Stimulated activated CD8-positive, alpha-beta memory T cell treated with anti-CD3 and anti-CD28 coated beads, Interleukin-15, amount 100 ng/mL, for 48 hours (primary cell): ENCODE measurements around the gene ATP5ME.
"Not testable (repeated sequence)": the region's sequence is repeated elsewhere in the genome, so short reads cannot be mapped to it uniquely, and the experiment has no call there.

Experiments
- DNase-seq, 2 donors: peaks; one replicate each; pipeline ENCODE4 v3.0.0-alpha.2; 2020; ENCODE audit warnings: low read depth in 2 of 2

ATP5ME gene

DNA sequence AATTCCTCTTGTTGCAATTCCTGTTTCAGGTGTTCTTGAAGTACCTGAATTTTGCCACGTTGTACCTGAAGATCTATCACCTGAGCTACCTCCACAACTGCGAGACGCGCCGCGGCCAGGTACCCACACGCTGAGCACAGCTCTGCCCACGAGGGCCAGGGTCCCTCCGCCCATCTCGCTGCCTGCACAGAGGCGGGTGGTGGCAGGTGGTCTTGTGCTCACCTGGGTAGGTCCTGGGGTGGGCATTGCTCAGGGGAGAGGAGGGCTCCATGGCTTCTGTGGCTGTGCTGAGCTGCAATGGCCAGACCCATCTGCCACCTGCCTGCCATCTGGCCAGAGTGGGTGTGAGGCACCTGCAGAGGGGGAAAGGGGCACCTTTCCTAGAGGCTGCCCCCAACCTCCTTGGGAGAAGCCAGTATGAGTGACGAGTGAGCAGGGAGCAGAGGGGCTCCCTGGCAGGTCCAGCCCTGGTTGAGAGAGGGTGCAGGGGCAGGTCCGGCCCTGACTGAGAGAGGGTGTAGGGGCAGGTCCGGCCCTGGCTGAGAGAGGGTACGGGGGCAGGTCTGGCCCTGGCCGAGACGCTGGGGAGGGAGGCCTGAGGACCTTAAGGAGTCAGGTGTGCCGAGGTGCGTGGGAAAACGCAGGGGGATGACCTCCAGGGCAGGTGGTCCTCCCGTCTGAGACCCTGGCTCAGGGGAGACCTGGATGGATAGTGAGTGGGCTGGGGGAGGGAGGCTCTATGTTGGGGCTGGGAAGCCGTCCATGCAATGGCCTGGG is 38.0 kb downstream of the ATP5ME start:
- no peak for DNase-seq

DNA sequence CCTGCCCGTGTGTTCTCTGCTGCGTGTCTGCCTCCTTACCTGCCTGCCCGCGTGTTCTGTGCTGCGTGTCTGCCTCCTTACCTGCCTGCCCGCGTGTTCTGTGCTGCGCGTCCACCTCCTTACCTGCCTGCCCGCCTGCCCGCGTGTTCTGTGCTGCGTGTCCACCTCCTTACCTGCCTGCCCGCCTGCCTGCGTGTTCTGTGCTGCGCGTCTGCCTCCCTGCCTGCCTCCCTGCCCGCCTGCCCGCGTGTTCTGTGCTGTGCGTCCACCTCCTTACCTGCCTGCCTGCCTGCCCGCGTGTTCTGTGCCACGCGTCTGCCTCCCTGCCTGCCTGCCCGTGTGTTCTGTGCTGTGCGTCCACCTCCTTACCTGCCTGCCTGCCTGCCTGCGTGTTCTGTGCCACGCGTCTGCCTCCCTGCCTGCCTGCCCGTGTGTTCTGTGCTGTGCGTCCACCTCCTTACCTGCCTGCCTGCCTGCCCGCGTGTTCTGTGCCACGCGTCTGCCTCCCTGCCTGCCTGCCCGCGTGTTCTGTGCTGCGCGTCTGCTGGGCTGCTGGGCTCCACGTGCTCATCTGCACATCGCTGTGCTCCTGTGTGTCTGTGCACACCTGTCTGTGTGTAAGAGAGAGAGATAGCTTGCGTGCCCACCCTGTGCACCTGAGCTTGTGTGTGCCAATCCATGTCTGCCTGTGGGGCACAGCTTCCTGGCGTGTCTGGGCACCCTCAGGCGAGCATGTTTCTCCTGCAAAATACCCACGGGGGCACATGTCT is 38.8 kb downstream of the ATP5ME start:
- not testable (repeated sequence) for DNase-seq

DNA sequence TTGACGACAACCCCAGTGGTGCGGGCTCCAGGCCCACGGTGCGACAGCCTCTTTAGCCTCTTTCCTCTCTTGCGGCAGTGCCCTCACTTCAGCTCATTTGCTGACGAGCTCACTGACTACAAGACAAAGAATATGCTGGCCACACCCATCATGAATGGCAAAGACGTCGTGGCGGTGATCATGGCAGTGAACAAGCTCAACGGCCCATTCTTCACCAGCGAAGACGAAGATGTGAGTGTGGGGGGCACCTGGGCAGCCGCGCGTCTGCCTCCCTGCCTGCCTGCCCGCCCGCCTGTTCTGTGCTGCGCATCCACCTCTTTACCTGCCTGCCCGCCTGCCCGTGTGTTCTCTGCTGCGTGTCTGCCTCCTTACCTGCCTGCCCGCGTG is 39.5 kb downstream of the ATP5ME start:
- no peak for DNase-seq

DNA sequence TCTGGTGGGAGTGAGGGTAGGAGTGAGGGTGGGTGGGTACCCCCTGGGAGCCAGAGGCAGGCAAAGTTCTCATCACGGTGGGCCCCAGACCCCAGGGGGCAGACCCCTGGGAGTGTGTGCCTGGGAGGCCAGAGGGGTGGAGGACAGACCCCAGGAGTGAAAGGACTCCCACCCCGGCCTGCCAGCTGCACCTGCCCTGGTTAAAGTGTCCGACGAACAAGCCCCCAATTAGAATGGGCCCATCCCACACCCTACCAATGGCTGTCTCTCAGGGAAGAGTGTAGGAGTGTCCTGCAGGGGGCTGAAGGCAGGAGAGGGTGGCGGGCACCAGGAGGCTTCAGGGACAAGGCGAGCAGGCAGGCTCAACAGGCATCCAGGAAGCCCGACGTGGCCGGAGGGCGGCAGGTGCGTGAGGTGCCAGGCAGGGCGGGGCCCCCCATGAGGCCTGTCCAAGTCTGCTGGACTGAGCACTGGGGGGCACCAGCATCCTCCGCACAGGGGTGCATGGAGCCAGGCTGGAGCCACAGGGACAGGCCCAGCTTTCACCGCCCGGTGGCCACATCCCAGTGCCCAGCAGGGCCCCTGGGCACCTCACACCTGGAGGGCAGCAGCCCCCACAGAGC is 40.0 kb downstream of the ATP5ME start:
- no peak for DNase-seq

DNA sequence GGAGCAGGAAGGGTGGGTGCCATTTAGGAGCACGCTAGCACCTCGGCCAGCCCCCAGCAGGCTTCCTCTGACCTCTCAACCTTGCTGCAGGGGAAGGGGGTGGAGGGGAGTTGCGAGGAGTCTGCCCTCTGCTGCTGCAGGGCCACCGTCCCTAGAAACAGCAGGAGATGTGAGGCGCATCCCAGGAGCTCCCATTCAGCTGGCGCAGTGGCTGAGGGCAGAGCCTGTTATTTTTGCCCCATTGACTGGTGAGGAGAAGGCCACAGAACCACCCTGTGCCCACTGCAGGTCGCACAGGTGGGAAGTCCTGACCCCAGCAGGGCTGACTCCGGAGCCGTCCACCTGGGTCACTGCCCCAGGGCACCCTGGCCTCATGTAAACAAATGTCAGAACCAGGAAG is 40.7 kb downstream of the ATP5ME start:
- DNase-seq, result no peak

DNA sequence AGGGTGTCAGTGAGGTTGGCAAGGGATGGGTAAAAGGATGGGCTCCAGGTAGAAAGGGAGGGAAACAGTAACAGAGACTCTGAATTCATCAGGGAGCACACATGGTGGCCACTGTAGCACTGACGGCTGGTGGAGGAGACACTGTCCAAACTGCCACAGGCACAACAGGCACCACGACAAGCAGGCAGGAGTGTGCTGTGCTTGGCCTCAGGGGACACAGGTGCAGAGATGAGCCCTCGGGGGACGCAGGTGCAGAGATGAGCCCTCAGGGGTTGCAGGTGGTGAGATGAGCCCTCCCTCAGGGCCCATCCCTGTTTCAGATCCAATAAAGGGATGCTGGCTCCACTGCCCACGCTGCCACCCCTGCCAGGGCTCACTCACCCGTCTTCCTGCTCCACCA is 41.1 kb downstream of the ATP5ME start:
- DNase-seq, result no peak

DNA sequence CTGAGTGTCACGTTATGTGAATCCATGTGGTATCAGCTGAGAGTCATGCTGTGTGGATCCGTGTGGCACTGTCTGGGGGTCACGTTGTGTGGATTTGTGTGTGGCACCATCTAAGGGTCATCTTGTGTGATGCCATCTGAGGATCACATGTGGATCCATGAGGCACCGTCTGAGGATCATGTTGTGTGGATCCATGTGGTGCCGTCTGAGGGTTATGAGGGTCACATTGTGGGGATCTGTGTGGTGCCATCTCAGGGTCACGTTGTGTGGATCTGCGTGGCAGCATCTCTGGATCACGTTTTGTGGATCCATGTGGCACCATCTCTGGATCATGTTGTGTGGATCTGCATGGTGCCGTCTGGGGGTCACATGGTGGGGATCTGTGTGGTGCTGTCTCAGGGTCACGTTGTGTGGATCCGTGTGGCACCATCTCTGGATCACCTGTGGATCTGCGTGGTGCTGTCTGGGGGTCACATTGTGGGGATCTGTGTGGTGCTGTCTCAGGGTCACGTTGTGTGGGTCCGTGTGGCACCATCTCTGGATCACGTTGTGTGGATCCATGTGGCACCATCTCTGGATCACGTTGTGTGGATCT is 41.8 kb downstream of the ATP5ME start:
- DNase-seq, result no peak

DNA sequence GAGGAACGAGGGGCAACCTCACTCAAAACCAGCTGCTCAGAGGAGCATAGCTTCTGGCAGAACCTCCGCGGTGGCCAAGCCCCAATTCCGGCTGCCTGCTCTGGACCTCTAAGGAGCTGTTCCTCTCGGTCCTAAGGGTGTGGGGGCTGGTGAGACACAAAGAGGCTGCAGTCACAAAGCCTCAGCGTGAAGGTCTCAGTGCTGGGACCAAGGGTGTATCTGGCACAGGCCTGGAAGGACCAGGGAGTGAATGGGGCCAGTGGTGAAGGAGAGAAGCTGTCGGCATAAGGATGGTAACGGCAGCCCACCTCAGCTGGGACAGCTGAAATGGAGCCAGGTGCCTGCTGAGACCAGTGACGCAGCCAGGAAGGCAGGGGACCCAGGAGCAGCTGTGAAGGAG is 43.4 kb downstream of the ATP5ME start:
- no peak for DNase-seq

DNA sequence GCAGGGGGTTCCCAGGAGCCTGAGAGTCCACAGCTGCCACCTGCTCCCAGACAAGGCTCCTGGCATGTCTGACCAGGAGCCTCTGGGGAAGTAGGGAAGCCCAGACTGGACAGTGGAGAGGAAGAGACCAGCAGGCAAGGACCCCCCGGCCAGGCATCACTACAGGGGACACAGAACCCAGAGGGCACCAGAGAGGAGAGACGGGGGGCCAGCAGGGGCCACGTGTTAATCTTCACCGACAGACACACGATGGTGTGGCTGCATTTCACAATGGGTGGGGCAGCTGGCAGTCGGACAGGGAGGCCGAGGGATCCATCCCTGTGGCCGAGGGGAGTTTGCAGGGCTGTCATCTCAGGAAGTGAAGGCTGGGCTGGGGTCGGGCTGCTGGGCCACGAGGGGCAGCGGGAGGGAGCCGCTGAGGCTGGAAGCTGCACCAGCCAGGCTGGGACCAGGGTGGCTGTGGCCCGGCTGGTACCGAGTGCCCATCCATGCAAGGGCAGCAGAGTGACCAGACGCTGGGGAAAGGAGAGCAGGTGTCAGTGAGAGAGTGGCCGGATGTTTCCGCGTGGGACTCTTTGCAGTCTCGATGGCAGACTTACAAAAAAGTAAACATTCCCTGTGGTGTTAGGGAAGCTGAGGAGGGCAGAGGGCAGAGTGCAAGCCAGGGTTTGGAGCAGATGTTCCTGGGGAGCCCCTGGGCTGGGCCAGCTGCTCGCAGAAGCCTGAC is 44.0 kb downstream of the ATP5ME start:
- no peak for DNase-seq

DNA sequence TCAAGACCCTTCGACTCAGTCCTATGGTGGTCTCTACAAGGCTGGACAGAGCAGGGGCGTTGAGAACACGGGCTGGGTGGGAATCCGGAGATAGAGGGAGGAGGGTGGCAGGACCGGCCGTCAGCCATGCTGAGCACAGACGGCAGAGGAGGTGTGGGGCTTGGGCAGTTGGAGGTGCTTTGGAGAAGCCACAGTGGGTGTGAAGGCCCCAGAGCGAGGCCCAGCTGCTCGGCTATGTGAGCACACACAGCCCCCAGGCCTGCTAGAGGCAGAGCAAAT is 44.5 kb downstream of the ATP5ME start:
- no peak for DNase-seq

DNA sequence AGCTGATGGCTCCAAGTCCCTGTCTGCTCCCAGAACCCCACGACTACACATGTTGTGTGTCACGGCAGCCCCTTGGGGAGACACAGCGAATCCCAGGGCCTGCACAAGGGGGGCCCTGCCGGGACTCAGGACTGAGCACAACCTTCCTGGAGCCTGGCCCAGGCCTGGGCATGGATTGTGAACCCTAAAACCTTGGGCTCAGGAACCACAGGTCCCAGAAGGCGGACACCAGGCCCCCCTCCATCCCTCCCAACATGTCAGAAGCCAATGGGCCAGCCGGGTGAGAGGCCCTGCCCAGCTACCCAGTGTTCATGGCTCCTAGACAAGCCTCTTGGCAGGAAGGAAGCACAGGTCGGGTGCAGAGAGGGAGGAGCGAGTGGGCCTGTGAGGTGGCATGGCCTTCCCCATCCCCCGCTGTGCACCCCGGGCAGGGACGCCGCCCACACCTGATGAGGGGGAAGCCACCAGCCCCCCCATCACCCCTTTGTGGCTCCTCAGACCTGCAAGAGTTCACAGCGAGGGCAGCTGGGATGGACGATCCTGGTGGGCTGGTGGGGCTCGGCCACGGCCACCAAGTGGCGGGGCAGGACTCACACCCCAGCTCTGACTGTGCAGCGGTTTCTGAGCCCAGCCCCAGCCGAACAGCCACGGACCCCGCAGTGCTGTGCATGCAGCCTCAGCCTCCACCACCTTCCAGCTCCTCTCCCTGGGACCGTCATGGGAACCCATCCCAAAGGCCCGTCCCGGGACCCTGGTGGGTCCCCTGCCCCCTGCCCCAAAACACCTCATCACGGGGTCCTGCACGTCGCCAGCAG is 45.0 kb downstream of the ATP5ME start:
- no peak for DNase-seq

DNA sequence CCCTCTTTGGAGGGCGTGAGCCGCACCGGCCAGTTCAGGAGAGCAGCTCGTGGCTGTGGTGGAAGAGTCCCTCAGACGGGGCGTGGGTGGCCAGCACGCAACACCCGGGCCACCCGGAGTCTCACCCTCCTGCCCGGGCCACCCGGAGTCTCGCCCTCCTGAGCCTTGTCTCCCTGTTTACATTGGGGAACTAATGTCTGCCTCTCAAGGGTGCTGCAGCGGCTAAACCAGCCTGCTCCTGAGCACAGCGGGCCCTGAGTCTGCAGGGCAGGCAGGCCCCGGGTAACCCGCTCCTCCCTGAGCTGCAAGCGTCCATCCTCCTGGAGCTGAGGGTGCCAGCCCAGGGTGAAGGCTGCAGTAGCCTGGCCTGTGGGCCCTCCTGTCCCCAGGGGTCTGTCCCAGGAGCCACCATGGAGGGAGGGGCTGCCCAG is 45.8 kb downstream of the ATP5ME start:
- DNase-seq, result no peak

DNA sequence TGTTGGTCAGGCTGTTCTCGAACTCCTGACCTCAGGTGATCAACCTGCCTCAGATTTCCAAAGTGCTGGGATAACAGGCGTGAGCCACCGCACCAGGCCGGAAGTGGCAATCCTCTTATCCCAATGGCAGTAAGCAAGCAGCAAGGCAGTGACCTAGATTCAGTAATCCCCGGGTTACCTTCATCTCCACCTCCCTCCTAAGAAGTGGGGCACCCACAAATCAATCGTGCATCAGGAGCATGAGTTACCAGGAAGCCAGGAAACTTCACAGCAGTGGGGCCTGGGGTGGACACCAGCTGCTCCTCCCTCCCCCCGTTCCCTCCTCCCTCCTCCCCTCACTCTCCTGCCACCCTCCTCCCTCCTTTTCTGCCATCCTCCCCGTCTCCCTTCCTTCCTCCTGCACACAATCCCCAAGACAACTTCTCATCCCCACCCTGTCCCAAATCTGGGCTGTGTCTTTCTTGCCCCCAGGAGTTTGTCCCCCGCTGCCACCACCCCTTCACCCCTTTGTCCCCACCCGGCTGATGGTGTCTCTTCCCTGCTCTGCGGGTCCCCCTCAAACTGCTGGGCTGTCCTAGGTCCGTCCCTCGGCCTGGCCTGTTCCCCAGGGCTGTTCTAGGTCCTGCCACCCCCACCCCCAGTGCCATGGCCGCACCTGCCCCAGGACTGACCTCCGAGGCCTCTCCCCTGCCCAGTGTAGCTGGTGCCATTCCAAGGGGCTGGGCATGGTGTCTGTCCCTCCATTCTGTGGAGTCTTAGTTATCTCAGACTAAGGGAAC is 46.5 kb downstream of the ATP5ME start:
- no peak for DNase-seq

DNA sequence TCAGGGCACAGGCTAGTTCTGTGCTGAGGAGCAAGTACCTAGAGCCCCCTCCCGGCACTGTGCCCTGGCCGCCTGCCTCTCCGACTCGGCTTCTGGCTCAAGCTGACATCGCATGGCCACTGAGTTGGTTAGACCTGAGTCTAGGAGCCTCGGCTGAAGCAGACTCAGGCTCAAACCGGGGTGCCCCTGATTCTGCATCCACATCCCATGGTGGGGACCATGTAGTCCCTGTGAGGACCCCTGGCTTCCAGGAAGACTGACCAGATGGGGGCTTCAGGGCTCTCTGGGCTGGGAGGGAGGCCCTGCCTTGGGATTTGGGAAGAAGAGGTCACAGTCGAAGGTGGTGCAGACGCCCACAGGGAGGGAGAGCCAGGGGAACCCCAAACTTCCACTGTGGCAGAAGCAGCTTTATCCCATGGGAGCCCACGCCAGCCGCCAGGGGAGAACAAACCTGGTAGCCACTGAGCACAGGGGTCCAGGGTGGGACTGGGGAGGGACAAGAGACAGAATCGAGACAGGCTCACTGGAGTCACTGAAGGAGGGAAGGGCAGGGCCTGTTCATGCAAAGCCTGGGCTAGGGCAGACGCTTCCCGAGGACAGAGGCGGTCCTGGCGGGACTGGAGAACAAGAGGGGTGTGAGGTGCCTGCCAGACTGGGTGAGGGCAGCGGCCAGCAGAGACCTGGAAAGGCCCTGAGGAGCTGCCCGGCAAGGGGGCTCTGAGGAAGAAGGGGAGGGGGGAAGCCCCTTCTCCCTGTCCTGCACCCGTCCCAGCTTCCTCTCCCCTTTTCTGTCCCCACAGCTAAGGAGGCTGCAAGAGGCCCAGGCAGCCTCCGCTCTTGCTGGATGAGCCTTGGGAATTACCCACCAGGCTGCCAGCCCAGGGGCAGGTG is 47.6 kb downstream of the ATP5ME start:
- DNase-seq, result no peak

DNA sequence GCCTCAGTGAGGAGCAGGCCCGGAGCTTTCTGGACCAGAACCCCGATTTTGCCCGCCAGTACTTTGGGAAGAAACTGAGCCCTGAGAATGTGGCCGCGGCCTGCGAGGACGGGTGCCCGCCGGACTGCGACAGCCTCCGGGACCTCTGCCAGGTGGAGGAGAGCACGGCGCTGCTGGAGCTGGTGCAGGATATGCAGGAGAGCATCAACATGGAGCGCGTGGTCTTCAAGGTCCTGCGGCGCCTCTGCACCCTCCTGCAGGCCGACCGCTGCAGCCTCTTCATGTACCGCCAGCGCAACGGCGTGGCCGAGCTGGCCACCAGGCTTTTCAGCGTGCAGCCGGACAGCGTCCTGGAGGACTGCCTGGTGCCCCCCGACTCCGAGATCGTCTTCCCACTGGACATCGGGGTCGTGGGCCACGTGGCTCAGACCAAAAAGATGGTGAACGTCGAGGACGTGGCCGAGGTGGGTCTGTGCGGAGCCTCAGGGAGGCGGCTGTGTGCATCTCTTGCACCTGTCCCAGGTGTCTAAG is 48.4 kb downstream of the ATP5ME start:
- no peak for DNase-seq

DNA sequence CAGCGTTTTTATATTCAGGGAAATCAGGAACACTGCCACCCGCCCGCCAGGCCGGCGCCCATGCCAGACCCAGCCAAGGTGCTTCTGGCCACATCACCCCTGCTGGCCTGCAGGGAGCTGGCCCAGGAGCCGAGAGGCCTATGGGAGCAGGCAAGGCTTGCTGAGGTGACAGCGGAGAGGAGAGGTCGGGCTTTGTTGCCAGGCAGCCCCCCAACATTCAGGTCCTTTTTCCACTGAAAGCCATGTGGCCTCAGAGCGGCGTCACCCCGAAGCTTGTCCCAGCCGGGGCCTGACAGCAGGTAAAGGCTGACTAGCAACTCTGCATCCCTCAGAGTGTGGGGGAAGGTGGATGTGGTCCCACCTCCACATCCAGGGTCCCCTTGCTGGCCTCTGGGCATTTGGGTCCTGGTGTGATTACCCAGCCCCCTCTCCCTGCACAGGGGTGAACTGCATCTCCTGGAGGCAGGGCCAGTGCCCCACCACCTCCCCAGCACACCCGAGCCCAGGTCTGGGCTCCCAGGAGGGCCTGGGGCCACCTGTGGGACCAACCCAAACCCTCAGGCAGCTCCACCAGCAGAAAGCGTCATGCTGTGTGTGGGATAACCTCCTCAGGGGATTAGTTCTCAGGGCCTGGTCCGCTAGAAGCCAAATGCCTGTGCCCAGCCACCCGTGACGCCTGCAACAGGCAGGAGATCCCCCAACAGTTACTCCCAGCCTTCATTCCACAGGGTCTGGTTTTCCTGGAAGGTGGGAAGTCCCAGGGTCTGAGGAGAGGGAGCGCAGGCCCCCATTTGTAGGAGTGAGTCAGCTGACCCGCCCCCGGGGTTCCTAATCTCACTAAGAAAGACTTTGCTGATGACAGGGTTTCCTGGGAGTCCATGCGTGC is 49.1 kb downstream of the ATP5ME start, which contains the start of gene PDE6B:
TSS of gene PDE6B (plus strand) at position 869 of the 886 bp plus-strand sequence. CDS start 54 bp downstream, outside the sequence.
- DNase-seq, result no peak

DNA sequence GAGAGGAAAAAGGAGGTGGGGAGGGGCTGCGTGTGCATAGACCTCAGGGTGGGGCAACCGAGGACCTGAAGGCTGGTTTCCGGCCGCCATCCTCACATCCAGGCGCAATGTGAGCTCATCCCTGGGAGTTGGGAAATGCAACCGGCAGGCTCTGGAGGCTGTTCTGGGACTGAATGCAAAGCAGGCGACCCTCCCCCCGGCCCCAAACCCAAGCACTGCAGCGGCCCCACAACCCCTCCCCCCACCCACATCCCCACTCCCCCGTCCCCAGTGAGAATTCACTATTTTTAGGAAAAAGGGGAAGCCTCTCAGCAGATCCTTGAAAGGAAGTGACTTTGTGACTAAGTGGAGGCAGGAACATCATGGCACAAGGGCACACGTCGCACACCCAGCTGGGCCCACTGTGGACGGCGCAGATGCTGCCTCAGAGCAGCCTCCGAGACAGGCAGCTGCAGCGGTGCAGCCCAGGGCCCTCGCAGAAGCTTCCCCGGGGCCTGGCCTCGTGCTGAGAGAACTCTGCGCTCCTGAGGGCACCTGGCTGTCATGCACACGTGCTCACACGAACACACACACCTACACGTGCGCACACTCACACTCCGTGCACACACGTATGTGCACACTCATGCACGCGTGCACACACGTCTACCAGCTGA is 50.0 kb downstream of the ATP5ME start:
- no peak for DNase-seq
